Stimulated activated CD4-positive, alpha-beta T cell treated with anti-CD3 and anti-CD28 coated beads, TNF-alpha, amount 100 ng/mL, for 4 hours (primary cell): ENCODE results near the gene GTF2H2.
"Not testable (repeated sequence)": the region's sequence is repeated elsewhere in the genome, so short reads cannot be mapped to it uniquely, and the experiment has no call there.

Experiments used
- DNase-seq, 3 experiments: peaks; one replicate each; pipeline ENCODE4 v3.0.0-alpha.2; 2020; ENCODE audit warnings: low read depth in 3 of 3

Gene GTF2H2

DNA sequence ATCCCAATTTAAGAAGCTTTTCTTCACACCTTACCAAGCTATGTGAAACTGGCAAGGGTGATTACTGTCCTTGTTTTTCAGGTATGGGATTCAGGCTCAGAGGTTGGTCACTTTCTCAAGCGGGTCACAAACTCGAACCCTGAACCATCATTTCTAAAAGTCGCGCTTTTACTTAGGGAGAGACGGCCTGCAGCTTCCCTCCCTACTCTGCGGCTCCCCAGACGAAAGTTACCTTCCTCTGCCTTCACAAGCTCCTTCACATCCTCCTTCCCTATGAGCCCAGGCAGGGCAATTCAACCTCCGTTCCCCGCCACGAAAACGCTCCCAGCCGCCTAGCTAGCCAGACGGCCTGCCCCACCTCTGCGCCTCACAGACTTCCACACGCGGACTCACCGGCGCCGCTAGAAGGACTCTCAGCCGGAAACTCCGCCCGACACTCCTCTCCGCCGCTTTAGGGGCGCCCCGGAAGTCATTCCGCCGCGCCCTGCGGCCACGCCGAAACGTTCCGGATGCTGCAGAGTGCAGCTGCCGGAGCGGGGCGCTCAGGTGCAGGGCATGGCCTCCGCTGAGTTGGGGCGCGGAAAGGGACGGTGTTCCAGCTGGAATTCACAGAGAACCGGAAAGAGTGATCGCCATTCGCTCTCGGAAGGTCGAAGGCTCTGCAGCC, at the start of gene GTF2H2:
Gene GTF2H2, minus strand, starts transcription at position 415 of the 667 bp plus-strand sequence. CDS start 4,913 bp downstream, outside the sequence.
- DNase-seq, result not testable (repeated sequence)

DNA sequence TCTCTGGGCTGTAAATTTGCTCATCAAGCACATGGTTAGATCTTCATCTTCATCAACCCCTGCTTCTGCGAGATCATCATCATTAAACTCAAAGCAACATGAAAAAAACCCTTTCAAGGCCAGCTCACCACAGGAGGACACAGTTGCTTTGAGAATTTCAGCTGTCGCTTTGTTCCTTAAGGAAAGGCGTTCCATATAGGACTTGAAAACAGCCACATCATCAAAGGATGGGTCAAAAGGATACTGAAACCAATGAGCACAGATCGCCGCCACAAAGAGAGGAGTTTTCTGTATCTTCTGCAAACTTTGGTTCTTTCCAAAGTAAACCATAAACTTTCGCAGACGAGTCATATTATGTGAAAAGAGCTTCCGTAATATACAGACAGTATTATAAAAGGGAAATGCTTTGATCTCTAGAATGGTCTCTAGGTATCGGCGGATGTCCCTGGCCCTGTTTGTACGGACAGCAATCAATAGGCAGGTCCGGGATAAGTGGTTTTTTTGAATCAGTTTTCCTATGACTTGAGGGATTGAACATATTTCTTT, 42.3 kb upstream of the GTF2H2 start:
- not testable (repeated sequence) for DNase-seq

DNA sequence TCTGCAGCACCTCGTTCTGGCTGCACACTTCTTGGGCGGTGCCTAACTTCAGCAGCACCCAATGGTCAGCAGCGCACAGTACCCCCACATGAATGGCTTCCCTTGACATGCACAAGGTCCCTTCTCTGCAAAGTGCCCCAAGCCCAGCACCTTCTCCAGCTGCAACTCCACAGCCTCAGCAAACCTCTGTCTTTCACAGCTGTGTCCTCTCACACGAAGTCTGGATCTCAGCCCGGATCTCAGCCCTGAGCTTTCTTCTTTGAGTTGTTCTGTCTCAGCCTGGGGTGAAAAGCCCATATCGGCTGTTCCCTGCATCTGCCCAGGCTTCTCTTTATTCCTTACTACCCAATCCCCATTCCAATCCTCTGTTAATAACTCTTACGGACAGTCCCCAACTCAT, 32.5 kb upstream of the GTF2H2 start:
- not testable (repeated sequence) for DNase-seq

DNA sequence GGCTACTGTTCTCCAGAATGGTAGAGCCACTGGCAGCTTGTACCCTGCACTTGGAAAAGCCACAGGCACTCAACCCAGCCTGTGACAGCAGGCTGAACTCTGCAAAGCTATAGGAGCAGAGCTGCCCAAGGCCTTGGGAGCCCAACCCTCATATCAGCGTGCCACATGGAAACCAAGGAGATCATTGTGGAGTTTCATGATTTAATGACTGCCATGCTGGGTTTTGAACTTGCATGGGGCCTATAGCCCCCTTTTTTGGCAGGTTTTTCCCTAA, 30.4 kb upstream of the GTF2H2 start:
- not testable (repeated sequence) for DNase-seq

DNA sequence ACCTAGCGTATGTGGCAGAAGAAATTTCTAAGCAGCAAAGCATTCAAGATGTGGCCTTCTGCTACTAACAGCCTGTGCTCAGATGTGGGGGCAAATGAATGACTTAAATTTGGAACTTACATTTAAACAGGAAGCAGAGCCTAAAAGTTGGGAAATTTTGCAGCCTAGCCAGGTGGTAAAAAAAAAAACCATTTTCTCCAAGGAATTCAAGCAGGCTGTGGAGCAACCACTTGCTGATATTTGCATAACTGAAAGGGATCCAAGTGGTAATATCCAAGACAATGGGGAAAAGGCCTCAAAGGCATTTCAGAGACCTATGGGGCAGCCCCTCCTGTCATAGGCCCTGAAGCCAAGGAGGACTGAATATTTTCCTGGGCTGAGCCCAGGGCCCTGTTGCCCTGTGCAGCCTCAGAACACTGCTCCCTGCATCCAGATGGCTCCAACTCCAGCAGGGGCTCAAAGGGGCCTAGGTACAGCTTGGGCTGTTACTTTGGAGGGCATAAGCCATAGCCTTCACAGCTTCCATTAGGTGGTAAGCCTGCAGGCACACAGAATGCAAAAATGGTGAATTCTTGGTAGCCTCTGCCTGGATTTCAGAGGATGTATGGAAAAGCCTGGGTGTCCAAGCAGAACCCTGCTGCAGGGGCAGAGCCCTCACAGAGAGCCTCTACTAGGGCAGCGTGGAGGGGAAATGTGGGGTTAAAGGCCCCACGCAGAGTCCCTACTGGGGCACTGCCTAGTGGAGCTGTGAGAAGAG, 29.9 kb upstream of the GTF2H2 start:
- not testable (repeated sequence) for DNase-seq

DNA sequence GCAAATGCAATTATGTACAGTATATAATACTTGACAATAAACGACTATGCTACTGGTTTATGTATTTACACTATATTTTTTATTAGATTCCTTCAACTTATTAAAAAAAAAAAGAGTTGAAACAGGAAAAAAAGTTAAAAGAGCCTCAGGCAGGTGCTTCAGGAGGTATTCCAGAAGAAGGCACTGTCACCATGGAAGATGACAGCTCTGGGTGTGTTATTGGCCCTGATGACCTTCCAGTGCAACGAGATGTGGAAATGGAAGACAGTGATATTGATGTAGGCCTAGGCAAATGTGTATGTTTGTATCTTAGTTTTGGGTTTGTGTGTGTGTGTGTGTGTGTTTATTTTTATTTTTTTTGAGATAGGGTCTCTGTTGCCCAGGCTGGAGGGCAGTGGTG, 22.3 kb upstream of the GTF2H2 start:
- not testable (repeated sequence) for DNase-seq

DNA sequence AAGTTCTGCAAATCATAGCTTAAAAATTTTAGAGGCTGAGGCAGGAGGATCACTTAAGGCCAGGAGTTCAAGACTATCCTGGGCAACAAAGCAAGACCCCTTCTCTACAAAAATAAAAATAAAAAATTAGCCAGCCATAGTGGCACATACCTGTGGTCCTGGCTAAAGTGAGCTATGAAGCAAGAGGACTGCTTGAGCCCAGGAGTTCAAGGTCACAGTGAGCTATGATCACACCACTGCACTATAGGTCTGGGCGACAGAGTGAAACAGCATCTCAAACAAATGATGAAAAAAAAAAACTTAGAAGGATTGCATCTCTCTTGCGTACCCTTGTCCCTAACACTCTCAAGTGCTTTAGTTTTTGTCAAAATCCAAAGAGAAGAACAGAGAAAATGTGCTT, 21.3 kb upstream of the GTF2H2 start:
- not testable (repeated sequence) for DNase-seq

DNA sequence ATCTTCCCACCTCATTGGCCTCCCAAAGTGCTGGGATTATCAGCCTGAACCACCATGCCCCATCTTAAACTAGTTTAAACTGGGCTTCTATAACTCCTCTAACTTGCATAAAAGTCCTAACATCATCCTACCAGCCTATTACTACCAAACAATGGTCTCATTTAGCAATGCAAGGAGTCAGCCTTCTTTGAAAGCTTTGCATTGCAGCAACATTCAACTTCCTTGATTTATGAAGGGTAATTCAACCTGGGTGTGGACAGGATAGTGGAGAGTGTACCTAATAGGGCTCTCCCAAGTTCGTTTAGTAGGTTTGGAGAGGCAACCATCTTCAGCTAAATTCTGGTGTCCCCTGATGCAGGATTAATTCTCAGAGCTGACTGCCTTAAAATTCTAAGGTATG, 18.7 kb upstream of the GTF2H2 start:
- not testable (repeated sequence) for DNase-seq

DNA sequence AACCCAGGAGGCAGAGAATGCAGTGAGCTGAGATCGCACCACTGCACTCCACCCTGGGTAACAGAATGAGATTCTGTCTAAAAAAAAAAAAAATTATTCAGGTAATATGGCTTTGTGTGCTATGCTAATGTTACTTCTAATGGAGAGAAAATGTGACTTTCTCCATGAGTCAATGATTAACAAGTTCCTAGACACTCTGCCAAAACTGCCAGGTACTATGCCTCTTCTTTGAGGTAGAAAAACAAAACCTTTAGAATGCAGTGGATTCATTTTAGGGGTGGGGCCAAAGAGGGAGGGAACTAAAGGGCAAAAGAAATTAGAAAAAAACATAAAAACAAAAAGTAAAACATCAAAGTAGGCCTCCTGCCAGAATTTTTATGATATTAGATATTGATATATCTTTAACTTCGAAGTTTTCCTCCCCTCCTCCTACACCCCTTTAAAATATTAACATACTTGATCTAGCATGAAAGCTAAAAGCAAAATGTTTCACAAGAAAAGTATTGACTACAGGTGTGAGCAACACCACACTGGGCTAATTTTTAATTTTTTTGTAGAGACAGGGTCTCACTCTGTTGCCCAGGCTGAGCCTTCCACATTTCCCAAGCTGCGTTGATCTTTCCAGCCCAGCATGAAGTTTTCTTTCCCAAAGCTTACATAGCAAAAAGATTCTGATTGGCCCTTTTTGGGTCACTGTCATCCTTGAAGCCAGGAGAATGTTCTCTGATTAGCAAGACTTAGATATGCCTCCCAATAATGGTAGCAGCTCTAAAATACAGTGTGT, 17.0 kb upstream of the GTF2H2 start:
- DNase-seq, result not testable (repeated sequence)

DNA sequence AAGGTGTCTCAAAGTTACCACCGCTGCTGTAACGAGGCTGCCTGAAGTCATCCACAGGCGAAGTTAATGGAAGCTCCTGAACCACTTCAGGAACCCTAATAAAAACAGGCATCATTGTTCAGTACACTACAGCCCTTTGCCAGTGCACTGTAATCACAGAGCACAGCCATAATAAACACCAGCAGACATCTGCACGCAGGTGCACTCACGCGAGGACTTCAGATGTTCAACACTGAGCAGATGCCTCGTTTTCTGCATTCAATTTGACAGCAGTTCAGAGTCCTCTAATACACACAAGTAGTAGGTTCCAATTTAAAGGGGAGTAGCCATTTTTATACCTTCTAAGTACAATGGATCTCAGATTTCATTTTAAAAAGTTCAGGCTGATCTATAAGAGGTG, 15.4 kb upstream of the GTF2H2 start:
- DNase-seq, result not testable (repeated sequence)

DNA sequence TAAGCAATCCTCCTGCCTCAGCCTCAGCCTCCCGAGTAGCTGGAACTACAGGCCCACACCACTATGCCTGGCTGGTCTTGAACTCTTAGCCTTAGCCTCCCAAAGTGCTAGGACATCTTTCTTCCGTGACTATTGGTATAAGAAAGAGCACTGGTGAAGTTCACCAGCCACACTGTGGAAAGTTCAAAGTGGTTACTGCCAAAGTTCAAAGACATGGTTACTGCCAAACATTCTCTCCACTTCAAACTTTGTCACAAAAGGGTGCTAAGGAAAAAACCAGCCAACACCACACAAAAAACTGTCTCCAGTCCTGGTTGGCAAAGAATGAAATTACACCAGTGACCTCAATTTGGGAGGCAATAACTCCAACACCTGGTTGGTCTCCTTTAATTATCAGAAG, 14.9 kb upstream of the GTF2H2 start:
- not testable (repeated sequence) for DNase-seq

DNA sequence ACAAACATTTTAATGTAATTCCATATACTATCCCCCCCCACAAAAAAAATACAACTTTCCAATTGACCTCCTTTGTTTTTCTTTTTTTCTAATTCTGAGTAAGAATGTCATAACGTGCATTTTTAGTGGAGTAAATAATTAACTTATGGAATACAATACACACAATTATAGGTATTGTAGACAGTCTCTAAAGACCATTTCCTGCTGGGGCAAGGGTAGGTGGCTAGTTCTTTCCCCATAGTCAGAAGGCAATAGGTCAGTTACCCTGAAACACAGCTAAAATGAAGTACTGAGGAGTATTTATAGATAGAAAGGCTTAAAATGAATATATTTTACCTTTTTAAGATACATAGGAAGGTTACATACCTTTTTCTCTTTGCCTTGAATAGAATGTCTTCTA, 6.2 kb downstream of the GTF2H2 start:
- DNase-seq, result not testable (repeated sequence)

DNA sequence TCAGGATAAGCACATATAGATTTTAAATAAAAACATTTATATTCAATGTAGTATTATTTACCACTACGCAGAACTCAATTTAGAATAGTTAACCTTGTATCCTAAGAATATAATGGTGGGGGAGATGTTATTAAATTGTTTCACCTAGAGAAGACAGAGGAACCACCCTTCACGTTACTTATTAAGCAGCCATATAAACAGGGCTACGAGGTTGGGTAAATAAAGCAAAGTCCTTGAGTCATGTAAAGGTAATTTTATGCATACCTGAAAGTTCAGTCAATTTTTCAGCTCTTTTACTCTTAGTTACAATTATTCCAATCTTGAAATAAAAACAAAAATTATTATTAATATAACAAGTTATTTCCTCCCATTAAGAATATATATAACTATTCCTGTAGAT, 8.1 kb downstream of the GTF2H2 start:
- not testable (repeated sequence) for DNase-seq

DNA sequence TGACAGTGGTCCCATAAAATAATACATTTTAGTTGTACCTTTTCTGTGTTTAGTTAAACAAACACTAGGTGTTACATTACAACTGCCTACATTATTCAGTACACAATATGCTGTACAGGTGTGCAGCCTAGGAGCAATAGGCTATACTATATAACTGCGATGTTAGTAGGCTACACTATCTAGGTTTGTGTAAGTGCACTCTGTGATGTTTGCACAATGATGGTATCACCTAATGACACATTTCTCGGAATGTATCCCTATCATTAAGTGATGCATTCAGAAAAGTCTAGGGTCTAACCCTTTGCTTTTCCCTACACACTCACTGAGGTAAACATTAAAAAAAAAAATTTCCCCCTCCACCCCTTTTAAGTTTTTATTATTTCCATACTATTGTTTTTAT, 22.7 kb downstream of the GTF2H2 start:
- DNase-seq, result not testable (repeated sequence)

DNA sequence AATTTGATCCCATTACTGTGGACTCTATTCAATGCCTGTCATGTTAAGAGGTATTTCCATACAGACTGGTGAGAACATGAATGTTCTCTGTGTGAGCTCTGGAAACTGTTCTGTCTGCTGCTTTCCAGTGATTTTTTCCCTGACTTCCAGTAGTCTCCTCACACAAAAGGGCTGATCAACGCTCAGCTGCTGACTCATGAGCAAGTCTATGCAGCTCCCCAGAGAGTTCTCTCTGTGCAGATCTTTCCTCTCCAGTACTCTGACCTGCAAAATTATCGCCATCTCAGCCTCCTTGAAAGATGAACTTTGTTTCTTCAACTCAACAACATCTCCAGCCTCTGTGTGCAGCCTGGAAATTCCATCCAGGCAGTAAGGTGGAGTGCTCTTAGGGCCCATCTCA, 23.3 kb downstream of the GTF2H2 start:
- not testable (repeated sequence) for DNase-seq

DNA sequence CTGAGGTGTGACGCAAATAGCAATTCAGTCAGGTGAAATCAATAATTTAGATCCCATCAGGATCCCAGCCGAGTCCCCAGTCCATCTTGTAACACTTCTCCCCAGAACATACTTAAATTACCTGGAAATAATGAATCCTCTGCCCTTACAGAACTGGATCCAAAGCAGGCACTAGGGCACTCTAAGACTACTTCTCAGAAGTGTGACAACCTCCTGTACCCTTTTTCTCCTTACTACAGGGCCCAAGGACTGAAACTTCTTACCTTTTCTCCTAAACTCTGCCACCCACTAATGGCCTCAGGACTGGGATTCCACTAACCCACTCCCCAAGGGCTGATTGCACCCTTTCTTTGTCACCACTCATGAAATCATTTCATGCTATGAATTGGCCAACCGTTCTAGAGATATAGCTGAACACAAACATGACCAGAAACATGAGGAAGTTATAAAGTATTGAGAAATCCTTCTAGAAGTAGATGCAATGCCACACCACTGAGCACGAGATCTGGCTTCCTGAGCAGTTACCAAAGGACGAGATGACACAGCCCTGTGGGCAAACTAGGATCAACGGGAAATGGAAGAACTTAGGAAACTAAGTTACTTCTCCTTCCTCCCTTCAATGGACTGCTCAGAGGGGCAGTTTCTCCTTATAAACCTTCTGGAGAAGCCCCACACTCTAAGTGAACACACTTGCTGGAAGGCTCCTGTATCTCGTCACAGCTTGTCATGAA, 36.3 kb downstream of the GTF2H2 start:
- DNase-seq, result not testable (repeated sequence)

DNA sequence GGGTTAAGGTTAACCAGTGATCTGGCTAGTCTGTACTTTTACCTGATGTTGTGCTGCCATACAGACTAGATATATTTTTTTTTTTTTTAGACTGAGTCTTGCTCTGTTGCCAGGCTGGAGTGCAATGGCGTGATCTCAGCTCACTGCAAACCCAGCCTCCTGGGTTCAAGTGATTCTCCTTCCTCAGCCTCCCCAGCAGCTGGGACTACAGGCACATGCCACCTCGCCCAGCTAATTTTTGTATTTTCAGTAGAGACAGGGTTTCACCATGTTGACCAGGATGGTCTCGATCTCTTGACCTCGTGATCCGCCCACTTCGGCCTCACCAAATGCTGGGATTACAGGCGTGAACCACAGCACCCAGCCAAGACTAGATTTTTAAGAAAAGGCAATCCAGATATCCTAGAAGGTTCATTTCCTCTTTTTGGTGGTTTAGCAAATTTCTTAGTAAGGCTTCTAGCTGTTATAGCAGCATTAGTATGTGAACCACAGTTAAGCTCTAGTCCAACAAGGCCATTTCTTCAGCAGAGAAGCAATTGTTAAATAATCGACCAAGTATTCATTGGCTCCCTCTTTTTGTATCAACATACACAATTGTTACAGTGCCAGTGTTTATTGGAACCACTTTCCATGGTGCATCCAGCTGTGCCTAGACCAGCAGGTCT, 42.1 kb downstream of the GTF2H2 start, which contains the start of gene NAIP:
Gene NAIP, minus strand, starts transcription at position 51 of the 665 bp plus-strand sequence. CDS start 12,424 bp downstream, outside the sequence.
- DNase-seq, result not testable (repeated sequence)

DNA sequence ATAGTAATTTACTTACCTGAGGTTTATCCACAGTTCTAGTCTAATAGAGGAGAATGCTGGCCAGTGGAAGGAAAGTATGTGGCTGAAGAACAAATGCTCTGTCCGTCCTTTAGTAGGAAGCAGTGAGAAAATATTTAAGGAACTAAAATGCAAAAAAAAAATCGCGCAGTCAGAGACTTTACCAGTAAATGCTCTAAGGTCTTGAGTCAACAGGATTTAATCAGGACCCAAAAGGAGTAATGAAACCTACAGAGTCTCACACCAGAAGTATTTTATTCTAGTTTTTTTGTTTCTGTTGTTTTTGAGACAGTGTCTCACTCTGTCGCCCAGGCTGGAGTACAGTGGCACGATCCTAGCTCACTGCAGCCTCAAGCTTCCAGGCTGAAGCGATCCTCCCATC, 46.8 kb downstream of the GTF2H2 start:
- DNase-seq, result not testable (repeated sequence)

DNA sequence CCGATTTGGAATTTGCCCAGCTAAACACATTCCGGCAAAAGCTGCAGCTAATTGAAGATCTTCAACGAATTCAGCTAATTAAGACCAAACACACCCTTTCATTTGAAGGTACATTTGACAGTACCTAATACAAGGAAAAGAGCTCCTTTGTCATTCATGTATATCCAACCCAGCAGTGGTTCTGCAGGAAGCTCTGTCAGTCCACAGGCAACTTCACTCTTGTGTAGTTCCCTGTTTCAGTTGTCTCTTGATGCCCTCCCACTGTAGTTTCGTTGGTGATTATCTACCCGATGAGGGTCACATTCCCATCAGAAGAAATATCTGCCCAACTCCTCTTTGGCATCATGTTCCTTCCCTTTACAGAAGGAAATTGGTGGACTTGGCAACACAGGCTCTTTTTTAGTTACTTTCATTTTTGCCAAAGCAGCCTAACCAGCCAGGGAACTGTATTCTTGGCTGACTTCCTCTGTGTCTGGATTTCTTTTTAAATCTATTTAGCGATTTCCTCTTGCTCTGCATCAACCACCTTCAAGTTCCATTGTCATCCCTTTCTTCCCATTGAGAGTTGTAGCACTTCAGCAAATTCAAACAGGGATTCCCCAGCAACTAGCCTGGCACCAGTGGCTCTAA, 49.0 kb downstream of the GTF2H2 start:
- not testable (repeated sequence) for DNase-seq

DNA sequence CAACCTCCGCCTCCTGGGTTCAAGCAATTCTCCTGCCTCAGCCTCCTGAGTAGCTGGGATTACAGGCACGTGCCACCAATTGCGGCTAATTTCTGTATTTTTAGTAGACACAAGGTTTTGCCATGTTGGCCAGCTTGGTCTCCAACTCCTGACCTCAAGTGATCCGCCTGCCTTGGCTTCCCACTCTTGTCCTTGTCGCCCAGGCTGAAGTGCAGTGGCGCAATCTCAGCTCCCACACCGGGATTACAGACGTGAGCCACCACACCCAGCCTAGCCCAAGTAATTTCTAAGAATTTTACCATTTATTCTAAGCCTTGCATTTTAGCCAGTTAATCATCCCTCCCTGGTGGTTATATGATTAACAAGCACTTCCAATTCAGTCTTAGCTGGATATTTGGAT, 53.3 kb downstream of the GTF2H2 start:
- DNase-seq, result no peak
